T-cell (primary cell): Measurements from ENCODE around the gene PRKCA. TPM values are rescaled to one million over a fixed set of nuclear protein-coding genes. Genes with fewer than 3 reads are reported as not detected.
A peak's percentile ranks its signal among the peaks of the same experiment; 100 is the strongest.
"Not testable (repeated sequence)": the region's sequence is repeated elsewhere in the genome, so short reads cannot be mapped to it uniquely, and the experiment has no call there.

Experiments used
- ATAC-seq, 4 experiments: fragments of 200-7000 bp in 3 of 4; fragments of 150-1000 bp in 1 of 4; cut with Tn5 transposase; replicated peaks in 1 of 4; 1 replicate in 3 of 4; 2 replicates in 1 of 4; pipeline ENCODE4 v1.10.0; 2021; ENCODE audit warnings: moderate library complexity in 3 of 4, mild to moderate bottlenecking in 2 of 4, moderate number of reproducible peaks in 1 of 4
- CTCF ChIA-PET, 2 donors: fragments of 300-600 bp; sonication (Branson Sonifier 250); formaldehyde crosslinking; loops; one replicate each; lab custom pipeline; 2022; ENCODE audit warnings: antibody characterized with exemption in 2 of 2; lab: Charles Lee
- POLR2A ChIA-PET, 2 donors: fragments of 300-600 bp; sonication (Branson Sonifier 250); formaldehyde crosslinking; loops; one replicate each; lab custom pipeline; 2022; ENCODE audit warnings: antibody characterized with exemption in 2 of 2; lab: Charles Lee
- DNase-seq, 35 experiments: peaks; one replicate each; pipeline versions ENCODE4 v3.0.0 to v3.0.0-alpha.2; 2013 to 2023
- H3K27ac ChIP-seq: one replicate; pipeline ENCODE4 v1.5.1; 2013; ENCODE audit warnings: low read length
- H3K27me3 ChIP-seq, 2 experiments: replicated peaks in 1 of 2; 1 replicate in 1 of 2; 2 replicates in 1 of 2; pipeline versions ENCODE4 v1.6.1 to v1.7.0; 2013; ENCODE audit warnings: low read length in 1 of 2, mixed read lengths in 1 of 2; ENCODE audit not compliant: control insufficient read depth in 2 of 2, insufficient read depth in 2 of 2; ENCODE audit errors: extremely low read depth in 1 of 2
- H3K36me3 ChIP-seq, 2 donors: 1 replicate in 1 of 2; 2 replicates in 1 of 2; pipeline versions ENCODE4 v1.6.1 to v1.7.0; 2013; ENCODE audit warnings: low read length in 1 of 2; ENCODE audit not compliant: control insufficient read depth in 2 of 2, insufficient read depth in 1 of 2; ENCODE audit errors: extremely low read depth in 1 of 2
- H3K4me1 ChIP-seq, 2 experiments: 1 replicate in 1 of 2; 2 replicates in 1 of 2; pipeline versions ENCODE4 v1.6.1 to v1.7.0; 2013; ENCODE audit warnings: low read length in 2 of 2, mixed read lengths in 1 of 2; ENCODE audit not compliant: insufficient read depth in 2 of 2, control insufficient read depth in 1 of 2; ENCODE audit errors: extremely low read depth in 1 of 2
- H3K4me3 ChIP-seq, 2 donors: 1 replicate in 1 of 2; 2 replicates in 1 of 2; pipeline versions ENCODE4 v1.5.1 to v1.7.0; 2013; ENCODE audit warnings: mild to moderate bottlenecking in 2 of 2, low read length in 1 of 2, moderate library complexity in 1 of 2; ENCODE audit not compliant: control insufficient read depth in 1 of 2; ENCODE audit errors: extremely low read depth in 1 of 2
- H3K9me3 ChIP-seq: 2 replicates; pipeline ENCODE4 v1.7.0; 2013
- H3K27ac Mint-ChIP-seq, 2 donors: one replicate each; pipeline ENCODE4 v1.8.0; 2020 to 2021; ENCODE audit warnings: mild to moderate bottlenecking in 2 of 2, mixed read lengths in 2 of 2
- H3K27me3 Mint-ChIP-seq, 2 donors: one replicate each; pipeline ENCODE4 v1.8.0; 2021 to 2022; ENCODE audit warnings: mixed read lengths in 2 of 2
- H3K36me3 Mint-ChIP-seq: one replicate; pipeline ENCODE4 v1.8.0; 2021; ENCODE audit warnings: mixed read lengths
- H3K4me1 Mint-ChIP-seq, 3 donors: one replicate each; pipeline ENCODE4 v1.8.0; 2020 to 2022; ENCODE audit warnings: mixed read lengths in 3 of 3, mild to moderate bottlenecking in 1 of 3
- H3K4me3 Mint-ChIP-seq, 3 donors: one replicate each; pipeline ENCODE4 v1.8.0; 2020 to 2022; ENCODE audit warnings: mild to moderate bottlenecking in 3 of 3, mixed read lengths in 3 of 3, moderate library complexity in 3 of 3
- H3K9me3 Mint-ChIP-seq, 3 donors: one replicate each; pipeline ENCODE4 v1.8.0; 2020 to 2022; ENCODE audit warnings: mixed read lengths in 3 of 3
- WGBS: methylation state at CpG from one replicate; pipeline ENCODE4 v1.1.5; 2013; ENCODE audit warnings: missing lambda C conversion rate; ENCODE audit not compliant: insufficient coverage; 5-methylcytosine and 5-hydroxymethylcytosine counted together
- total RNA-seq, 35 experiments: library from RNA in 6 of 35; stranded (reverse) in 6 of 35; fragments of 120-200 nt in 1 of 35; gene quantifications; one replicate each; pipeline versions ENCODE4 v1.2.1 to v1.2.4 and lab custom pipeline; 2013 to 2026

The PRKCA gene
- total RNA-seq, 5 donors from 2014 or later (not counting 1 experiment from before 2014, with no cell fraction given) = 75.9 to 128 (median 82.0) TPM

- peaks cover 40 to 63% (median 42%) of the 10 kb centered on the region in 3 donors for H3K4me1 Mint-ChIP-seq
- Histone ChIP-seq H3K9me3 (peaks cover 6% of the 10 kb centered on the region), H3K27ac (no peak overlapping the region), H3K27me3 (no peaks in the 10 kb centered on the region), H3K4me1 (peaks cover 0 to 3% of the 10 kb centered on the region in 2 experiments), H3K4me3 (no peak overlapping the region), H3K36me3 (peaks cover 0 to 3% of the 10 kb centered on the region in 2 donors)
- peaks cover 30% of the 10 kb centered on the region for H3K36me3 Mint-ChIP-seq
- no CpG with 5 or more reads among the region's 4 CpGs for WGBS
- H3K27ac Mint-ChIP-seq = no peak overlapping the region
- no peak for ATAC-seq
- no peaks in the 10 kb centered on the region for H3K27me3 Mint-ChIP-seq
- H3K9me3 Mint-ChIP-seq = peaks cover 18 to 29% (median 29%) of the 10 kb centered on the region in 3 donors
- ChIA-PET POLR2A (no interaction called here), CTCF (interaction anchor here (0.7 kb wide), 2 partner anchors 37 to 468 kb away, joined by 3 to 4 read pairs; no protein-coding TSS in a partner anchor)
- no peak for DNase-seq
- no peak overlapping the region for H3K4me3 Mint-ChIP-seq
These were observed 310.6 kb downstream of the PRKCA start for GRCh38 chr17:66612993-66613392.

- ATAC-seq = no peak
- Histone ChIP-seq H3K9me3 (peaks cover 6% of the 10 kb centered on the region), H3K4me1 (peaks cover 0 to 3% of the 10 kb centered on the region in 2 experiments), H3K4me3 (no peak overlapping the region), H3K27ac (no peak overlapping the region), H3K27me3 (no peaks in the 10 kb centered on the region), H3K36me3 (no peaks in the 10 kb centered on the region)
- Mint-ChIP-seq H3K27ac (no peak overlapping the region), H3K9me3 (peaks cover 11 to 22% (median 17%) of the 10 kb centered on the region in 3 donors), H3K4me3 (no peak overlapping the region), H3K4me1 (peaks cover 40 to 58% (median 42%) of the 10 kb centered on the region in 3 donors), H3K27me3 (no peaks in the 10 kb centered on the region), H3K36me3 (peaks cover 16% of the 10 kb centered on the region)
- no peak for DNase-seq
- POLR2A ChIA-PET = interaction anchor here in 1 of 2 donors (0.6 kb wide), 1 partner anchor 1532 kb away, joined by 5 read pairs; no protein-coding TSS in a partner anchor
- 38% methylated on average over 2 of the region's 4 CpGs for WGBS
- CTCF ChIA-PET = no interaction called here
These were observed 312.1 kb downstream of the PRKCA start for GRCh38 chr17:66614469-66614868.

- POLR2A ChIA-PET = interaction anchor here in 1 of 2 donors (0.6 kb wide), 1 partner anchor 1133 kb away, joined by 3 read pairs; no protein-coding TSS in a partner anchor
- no peaks in the 10 kb centered on the region for H3K9me3 Mint-ChIP-seq
- H3K27me3 Mint-ChIP-seq = no peaks in the 10 kb centered on the region
- CTCF ChIA-PET = interaction anchor here in 1 of 2 donors (0.5 kb wide), 1 partner anchor 1678 kb away, joined by 3 read pairs; no protein-coding TSS in a partner anchor
- H3K36me3 Mint-ChIP-seq = peaks cover 11% of the 10 kb centered on the region
- Histone ChIP-seq H3K9me3 (no peaks in the 10 kb centered on the region), H3K4me3 (no peak overlapping the region), H3K27ac (no peak overlapping the region), H3K36me3 (no peaks in the 10 kb centered on the region), H3K27me3 (no peaks in the 10 kb centered on the region), H3K4me1 (peaks cover 0 to 3% of the 10 kb centered on the region in 2 experiments)
- DNase-seq = no peak
- no peak overlapping the region for H3K4me3 Mint-ChIP-seq
- H3K27ac Mint-ChIP-seq = no peak overlapping the region
- WGBS = 100% methylated on average over 1 of the region's 6 CpGs
- no peak for ATAC-seq
- peaks cover 46 to 59% (median 51%) of the 10 kb centered on the region in 3 donors for H3K4me1 Mint-ChIP-seq
These were observed 316.8 kb downstream of the PRKCA start for GRCh38 chr17:66619206-66619605.

DNA sequence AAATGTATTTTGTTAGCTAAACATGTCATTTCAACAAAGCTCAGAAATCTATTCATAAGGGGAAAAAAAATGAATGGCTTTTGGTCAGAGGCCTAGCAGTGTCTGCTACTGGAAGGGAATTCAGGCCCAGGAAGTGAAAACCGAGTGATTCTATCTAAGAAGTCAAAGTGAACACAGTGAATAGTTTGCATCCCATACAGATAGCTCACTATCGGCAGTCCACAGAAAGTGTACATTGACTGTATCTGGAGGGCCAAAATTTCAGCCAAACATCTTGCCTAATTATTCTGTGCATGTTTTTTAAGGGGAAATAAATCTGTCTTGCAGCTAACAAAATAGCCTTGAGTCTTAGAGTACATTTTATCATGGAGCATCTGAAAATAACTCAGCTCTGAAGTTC is 318.1 kb downstream of the PRKCA start:
- no peaks in the 10 kb centered on the region for H3K36me3 ChIP-seq
- ChIA-PET POLR2A (interaction anchor here in 1 of 2 donors (0.6 kb wide), 1 partner anchor 193 kb away, joined by 3 read pairs; no protein-coding TSS in a partner anchor), CTCF (no interaction called here)
- peaks cover 11% of the 10 kb centered on the region for H3K36me3 Mint-ChIP-seq
- no peak overlapping the region for H3K27ac ChIP-seq
- ATAC-seq = no peak
- H3K4me3 Mint-ChIP-seq = no peak overlapping the region
- no CpG with 5 or more reads among the region's 2 CpGs for WGBS
- H3K9me3 ChIP-seq = no peaks in the 10 kb centered on the region
- DNase-seq = no peak
- no peaks in the 10 kb centered on the region for H3K27me3 ChIP-seq
- no peak overlapping the region for H3K27ac Mint-ChIP-seq
- H3K4me3 ChIP-seq = no peak overlapping the region
- no peaks in the 10 kb centered on the region for H3K4me1 ChIP-seq
- no peaks in the 10 kb centered on the region for H3K27me3 Mint-ChIP-seq
- no peaks in the 10 kb centered on the region for H3K9me3 Mint-ChIP-seq
- H3K4me1 Mint-ChIP-seq = peaks cover 41 to 54% (median 54%) of the 10 kb centered on the region in 3 donors

DNA sequence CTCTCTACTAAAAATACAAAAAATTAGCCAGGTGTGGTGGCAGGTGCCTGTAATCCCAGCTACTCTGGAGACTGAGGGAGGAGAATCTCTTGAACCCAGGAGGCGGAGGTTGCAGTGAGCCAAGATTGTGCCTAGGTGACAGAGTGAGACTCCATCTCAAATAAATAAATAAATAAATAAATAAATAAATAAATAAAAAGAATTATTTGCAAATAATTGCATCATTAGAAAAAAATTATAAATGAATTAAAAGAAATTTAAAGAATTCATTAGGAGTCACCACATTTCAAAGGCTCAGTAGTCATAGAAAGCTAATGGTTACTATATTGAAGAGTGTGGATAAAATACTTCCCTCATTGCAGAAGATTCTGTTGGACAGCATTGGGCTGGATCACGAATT is 322.2 kb downstream of the PRKCA start:
- H3K4me1 ChIP-seq, H3K36me3 ChIP-seq, H3K27ac ChIP-seq, H3K27me3 ChIP-seq, H3K4me3 ChIP-seq, H3K27me3 Mint-ChIP-seq, ATAC-seq, H3K27ac Mint-ChIP-seq, POLR2A ChIA-PET, H3K9me3 ChIP-seq, DNase-seq, H3K9me3 Mint-ChIP-seq, H3K4me3 Mint-ChIP-seq: not testable (repeated sequence)
- peaks cover 37 to 57% (median 48%) of the 10 kb centered on the region in 3 donors for H3K4me1 Mint-ChIP-seq
- CTCF ChIA-PET = interaction anchor here in 1 of 2 donors (0.6 kb wide), 1 partner anchor 424 kb away, joined by 3 read pairs; no protein-coding TSS in a partner anchor
- peaks cover 11% of the 10 kb centered on the region for H3K36me3 Mint-ChIP-seq
- WGBS = no CpG with 5 or more reads among the region's 2 CpGs

DNA sequence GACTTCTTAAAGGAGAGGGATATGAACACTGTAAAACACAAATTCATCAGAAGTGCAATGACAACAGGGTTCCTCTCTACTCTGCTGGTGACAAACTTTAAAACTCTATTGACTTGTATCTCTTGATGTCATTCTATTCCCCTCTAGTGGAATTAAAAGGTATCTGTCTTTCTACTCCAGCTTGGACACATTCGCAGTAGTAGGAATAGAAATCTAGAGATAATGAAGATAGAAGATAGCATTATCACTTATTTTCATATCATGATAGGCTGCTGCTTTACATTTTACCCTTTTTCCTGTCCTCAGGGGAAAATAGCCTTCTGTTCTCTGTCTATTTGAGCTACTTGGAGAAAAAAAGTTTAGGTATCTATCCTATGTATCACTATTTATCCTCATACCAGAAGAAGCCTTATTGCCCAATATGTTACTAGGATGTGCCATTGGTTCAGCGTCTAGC is 322.9 kb downstream of the PRKCA start:
- ChIA-PET CTCF (interaction anchor here in 1 of 2 donors (0.6 kb wide), 1 partner anchor 425 kb away, joined by 3 read pairs; no protein-coding TSS in a partner anchor), POLR2A (interaction anchor here in 1 of 2 donors (0.6 kb wide), 1 partner anchor 13 kb away, joined by 3 read pairs; no protein-coding TSS in a partner anchor)
- H3K9me3 ChIP-seq = no peaks in the 10 kb centered on the region
- H3K4me1 ChIP-seq = no peaks in the 10 kb centered on the region
- Mint-ChIP-seq H3K4me1 (peaks cover 35 to 58% (median 47%) of the 10 kb centered on the region in 3 donors), H3K9me3 (peaks cover 0 to 1% (median 0%) of the 10 kb centered on the region in 3 donors), H3K27me3 (no peaks in the 10 kb centered on the region), H3K36me3 (peaks cover 11% of the 10 kb centered on the region), H3K4me3 (no peak overlapping the region), H3K27ac (no peak overlapping the region)
- H3K27ac ChIP-seq = no peak overlapping the region
- DNase-seq (peak in 1 of 35 experiments; percentile 9), ATAC-seq (peak in 2 of 4 experiments; percentile 23 to 35)
- no peak overlapping the region for H3K4me3 ChIP-seq
- no peaks in the 10 kb centered on the region for H3K36me3 ChIP-seq
- WGBS = no CpG with 5 or more reads among the region's 2 CpGs
- no peaks in the 10 kb centered on the region for H3K27me3 ChIP-seq
